ENCODE data around the gene USP11.

GRCh38 chrX:47250017-47250347, 17.2 kb downstream of the USP11 start:
- no peak for TF ChIP-seq EZH2 (IDR thresholded peaks at IDR 0.05)
- no peak for TF ChIP-seq CTCF (IDR thresholded peaks at IDR 0.05)

All from neural progenitor cell (in vitro differentiated cells).